Activated CD4-positive, alpha-beta T cell treated with anti-CD3 and anti-CD28 coated beads, Interleukin-2, amount 10 ng/mL, durations not matched to agents 7 days and 5 days (primary cell): ENCODE measurements around the gene SGK2. TPM values are rescaled to one million over a fixed set of nuclear protein-coding genes. Genes with fewer than 3 reads are reported as not detected.
A peak's percentile ranks its signal among the peaks of the same experiment; 100 is the strongest.

Source experiments
- CTCF ChIA-PET: fragments of 350-600 bp; sonication (Branson Sonifier 250); formaldehyde crosslinking; loops from one replicate; lab custom pipeline; 2021; ENCODE audit warnings: antibody characterized with exemption; lab: Charles Lee
- POLR2A ChIA-PET: fragments of 350-600 bp; sonication (Branson Sonifier 250); formaldehyde crosslinking; loops from one replicate; lab custom pipeline; 2021; ENCODE audit warnings: antibody characterized with exemption; lab: Charles Lee
- DNase-seq: peaks from one replicate; pipeline ENCODE4 v3.0.0-alpha.2; 2020
- H3K27ac Mint-ChIP-seq: one replicate; pipeline ENCODE4 v1.8.0; 2021; ENCODE audit warnings: mild to moderate bottlenecking, moderate library complexity, mixed read lengths
- H3K27me3 Mint-ChIP-seq: one replicate; pipeline ENCODE4 v1.8.0; 2021; ENCODE audit warnings: mixed read lengths
- H3K36me3 Mint-ChIP-seq: one replicate; pipeline ENCODE4 v1.8.0; 2021; ENCODE audit warnings: low read depth, mixed read lengths
- H3K4me1 Mint-ChIP-seq: one replicate; pipeline ENCODE4 v1.8.0; 2021; ENCODE audit warnings: mixed read lengths
- H3K4me3 Mint-ChIP-seq: one replicate; pipeline ENCODE4 v1.8.0; 2021; ENCODE audit warnings: mild to moderate bottlenecking, moderate library complexity, mixed read lengths
- H3K9me3 Mint-ChIP-seq: one replicate; pipeline ENCODE4 v1.8.0; 2021; ENCODE audit warnings: mixed read lengths
- total RNA-seq, 2 experiments: library from RNA; stranded (reverse); gene quantifications; one replicate each; pipeline ENCODE4 v1.2.3, GENCODE V29; 2021

The SGK2 gene
- under 1 TPM; 0.37 to 0.40 TPM for total RNA-seq

DNA sequence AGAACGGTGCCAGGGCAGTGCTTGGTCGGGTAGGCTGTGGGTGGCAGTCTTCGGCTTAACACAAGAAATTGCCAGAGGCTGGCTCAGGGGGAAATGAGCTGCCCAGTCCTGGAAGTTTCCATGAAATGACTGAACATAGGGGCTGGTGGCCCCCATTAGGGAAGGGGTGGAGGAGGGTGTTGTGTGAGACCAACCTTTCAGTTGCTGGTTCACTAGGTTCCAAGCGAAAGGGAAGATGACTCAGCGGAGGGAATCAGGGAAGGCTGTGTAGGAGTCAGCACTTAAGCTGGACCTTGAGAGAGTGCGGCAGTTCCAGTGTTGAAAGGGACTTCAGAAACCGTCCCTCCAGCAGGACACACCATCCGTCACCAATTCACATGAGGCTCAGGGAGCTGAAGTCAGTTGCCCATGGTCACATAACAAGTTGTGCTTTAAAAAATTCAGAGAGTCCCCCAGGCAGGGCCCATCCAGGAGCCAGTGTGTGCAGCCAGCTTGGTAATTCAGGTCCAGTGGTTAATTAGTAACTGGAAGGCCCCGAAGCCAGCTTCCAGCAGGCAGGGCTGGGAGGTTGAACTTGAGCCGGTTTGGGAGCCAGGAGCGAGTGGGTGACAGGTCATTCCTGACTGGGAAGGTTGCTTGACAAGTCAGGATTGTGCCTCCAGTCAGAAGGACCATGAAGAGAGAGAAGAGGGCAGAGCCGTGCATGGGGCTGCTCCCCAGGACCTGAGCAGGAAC lies at the start of gene SGK2:
TSS of gene SGK2 (plus strand) at position 616 of the 735 bp plus-strand sequence. CDS start 7,469 bp downstream, outside the sequence.
- no peaks in the 10 kb centered on the region for H3K36me3 Mint-ChIP-seq
- POLR2A ChIA-PET = no interaction called here
- H3K27ac Mint-ChIP-seq = no peak within 1 kb of the TSS
- H3K9me3 Mint-ChIP-seq = no peaks in the 10 kb centered on the region
- H3K27me3 Mint-ChIP-seq = no peaks in the 10 kb centered on the region
- DNase-seq = no peak
- CTCF ChIA-PET = interaction anchor here (1.8 kb wide), 1 partner anchor 19 kb away, joined by 4 read pairs; no protein-coding TSS in a partner anchor
- H3K4me3 Mint-ChIP-seq = no peak within 1 kb of the TSS
- H3K4me1 Mint-ChIP-seq = no peaks in the 10 kb centered on the region

DNA sequence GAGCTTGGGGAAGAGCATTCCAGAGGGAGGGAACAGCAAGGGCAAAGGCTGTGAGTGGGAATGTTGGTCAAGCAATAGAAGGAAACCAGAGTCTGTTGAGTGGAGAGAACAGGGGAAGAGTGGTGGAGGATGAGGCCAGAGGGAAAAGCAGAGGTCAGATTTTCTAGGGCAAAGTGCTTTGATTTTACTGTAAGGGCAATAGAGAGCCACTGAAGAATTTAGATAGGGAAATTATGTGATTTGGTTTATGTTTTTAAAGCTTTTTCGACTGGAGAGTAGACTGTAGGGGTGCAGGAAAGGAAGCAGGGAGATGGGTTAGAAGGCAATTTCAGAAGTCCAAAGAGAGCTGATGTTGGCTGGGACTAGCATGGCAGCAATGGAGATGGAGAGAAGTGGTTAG lies 46.9 kb upstream of the SGK2 start:
- H3K27ac Mint-ChIP-seq = no peak overlapping the region
- H3K4me3 Mint-ChIP-seq = no peak overlapping the region
- DNase-seq = no peak
- peaks cover 20% of the 10 kb centered on the region for H3K4me1 Mint-ChIP-seq
- POLR2A ChIA-PET = no interaction called here
- peaks cover 2% of the 10 kb centered on the region for H3K36me3 Mint-ChIP-seq
- peaks cover 27% of the 10 kb centered on the region for H3K27me3 Mint-ChIP-seq
- CTCF ChIA-PET = interaction anchor here (0.6 kb wide), 1 partner anchor 334 kb away, joined by 3 read pairs; no protein-coding TSS in a partner anchor
- H3K9me3 Mint-ChIP-seq = no peaks in the 10 kb centered on the region

DNA sequence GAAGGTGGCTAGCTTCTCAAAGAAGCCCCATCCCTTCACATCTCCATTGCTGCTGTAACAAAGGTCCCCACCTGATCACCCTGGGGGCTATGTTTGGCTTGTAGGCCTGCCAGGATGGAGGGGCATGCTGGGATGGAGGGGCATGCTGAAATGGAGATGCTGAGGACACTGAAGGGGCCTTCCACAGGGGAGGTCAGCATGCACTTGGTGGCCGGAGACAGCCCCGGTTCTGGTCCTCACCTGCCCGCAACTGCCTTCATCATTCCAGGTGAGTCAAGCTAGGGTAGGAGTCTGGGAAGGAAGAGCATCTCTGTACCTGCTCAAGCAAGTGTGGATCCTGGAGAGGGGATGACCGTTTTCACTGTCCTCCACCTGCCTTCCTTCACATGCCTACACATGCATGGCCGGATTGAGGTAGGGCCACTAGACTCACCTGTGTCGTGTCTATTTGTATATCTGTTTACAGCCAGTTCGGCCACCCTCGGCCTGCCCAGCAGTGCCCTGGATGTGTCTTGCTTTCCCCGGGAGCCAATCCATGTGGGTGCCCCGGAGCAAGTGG lies 45.4 kb upstream of the SGK2 start:
- POLR2A ChIA-PET = no interaction called here
- peaks cover 18% of the 10 kb centered on the region for H3K4me1 Mint-ChIP-seq
- CTCF ChIA-PET = interaction anchor here (1.0 to 1.3 kb wide), 2 partner anchors 14 to 237 kb away, joined by 4 read pairs; no protein-coding TSS in a partner anchor
- no peaks in the 10 kb centered on the region for H3K9me3 Mint-ChIP-seq
- peaks cover 15% of the 10 kb centered on the region for H3K27me3 Mint-ChIP-seq
- peak overlapping the region; percentile 91 for H3K4me3 Mint-ChIP-seq
- peaks cover 2% of the 10 kb centered on the region for H3K36me3 Mint-ChIP-seq
- no peak for DNase-seq
- H3K27ac Mint-ChIP-seq = peak overlapping the region; percentile 77

DNA sequence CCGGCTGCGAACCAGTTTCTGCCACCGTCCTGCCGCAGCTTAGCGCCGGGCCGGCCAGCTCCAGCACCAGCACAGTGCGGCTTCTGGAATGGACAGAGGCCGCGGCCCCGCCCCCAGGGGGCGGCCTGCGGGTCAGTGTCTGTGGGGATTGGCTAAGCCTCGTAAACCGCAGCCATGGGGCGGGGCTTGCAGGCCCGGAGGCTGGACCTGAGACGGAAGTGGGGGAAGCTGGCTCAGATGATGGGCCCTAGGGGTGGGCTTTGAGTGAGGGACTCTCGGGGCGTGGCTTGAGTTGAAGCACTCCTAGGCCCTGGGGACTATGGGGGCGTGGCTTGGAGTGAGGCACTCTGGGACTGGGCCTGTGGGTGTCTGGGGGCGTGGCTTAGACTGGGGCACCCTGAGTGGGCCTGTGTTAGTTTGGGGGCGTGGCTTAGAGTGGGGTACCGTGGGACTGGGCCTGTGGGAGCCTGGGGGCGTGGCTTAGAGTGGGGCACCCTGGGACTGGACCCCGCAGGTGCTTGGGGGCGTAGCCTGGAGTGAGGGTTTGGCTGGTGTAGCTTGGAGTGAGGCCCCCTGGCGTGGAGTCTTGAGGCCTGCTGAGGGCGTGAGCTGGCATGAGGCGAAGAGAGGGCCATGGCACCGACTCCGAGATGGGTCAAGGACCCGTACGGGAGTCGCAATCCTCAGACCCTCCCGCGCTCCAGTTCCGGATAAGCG lies 44.7 kb upstream of the SGK2 start:
- POLR2A ChIA-PET = interaction anchor here (0.5 kb wide), 1 partner anchor 69 kb away, joined by 4 read pairs; no protein-coding TSS in a partner anchor
- Mint-ChIP-seq H3K9me3 (no peaks in the 10 kb centered on the region), H3K27ac (peak overlapping the region; percentile 92), H3K36me3 (peaks cover 2% of the 10 kb centered on the region), H3K4me3 (peak overlapping the region; percentile 91), H3K27me3 (peaks cover 10% of the 10 kb centered on the region), H3K4me1 (peaks cover 16% of the 10 kb centered on the region)
- CTCF ChIA-PET = interaction anchor here (0.5 to 1.3 kb wide), 5 partner anchors 14 to 561 kb away, joined by 3 to 4 read pairs (median 4); no protein-coding TSS in a partner anchor
- peak; percentile 95 for DNase-seq

DNA sequence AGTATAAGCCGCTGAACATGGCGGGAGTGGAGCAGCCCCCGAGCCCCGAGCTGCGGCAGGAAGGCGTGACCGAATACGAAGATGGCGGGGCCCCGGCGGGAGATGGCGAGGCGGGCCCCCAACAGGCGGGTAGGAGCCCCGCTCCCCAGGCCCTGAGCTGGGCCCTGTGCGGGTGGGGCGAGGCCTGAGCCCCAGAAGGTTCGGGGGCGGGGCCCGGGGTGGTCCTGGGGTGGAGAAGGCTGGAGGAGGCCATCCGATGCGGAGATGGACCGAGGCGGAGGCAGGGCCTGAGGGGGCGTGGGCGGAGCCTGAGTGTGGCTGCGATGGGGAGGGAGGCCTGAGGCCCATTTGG lies 44.2 kb upstream of the SGK2 start:
- Mint-ChIP-seq H3K9me3 (no peaks in the 10 kb centered on the region), H3K4me1 (peaks cover 14% of the 10 kb centered on the region), H3K27me3 (peaks cover 4% of the 10 kb centered on the region), H3K27ac (peak overlapping the region; percentile 92), H3K36me3 (no peaks in the 10 kb centered on the region), H3K4me3 (peak overlapping the region; percentile 91)
- ChIA-PET POLR2A (no interaction called here), CTCF (interaction anchor here (0.5 to 1.3 kb wide), 5 partner anchors 15 to 560 kb away, joined by 3 to 4 read pairs (median 4); no protein-coding TSS in a partner anchor)
- no peak for DNase-seq

DNA sequence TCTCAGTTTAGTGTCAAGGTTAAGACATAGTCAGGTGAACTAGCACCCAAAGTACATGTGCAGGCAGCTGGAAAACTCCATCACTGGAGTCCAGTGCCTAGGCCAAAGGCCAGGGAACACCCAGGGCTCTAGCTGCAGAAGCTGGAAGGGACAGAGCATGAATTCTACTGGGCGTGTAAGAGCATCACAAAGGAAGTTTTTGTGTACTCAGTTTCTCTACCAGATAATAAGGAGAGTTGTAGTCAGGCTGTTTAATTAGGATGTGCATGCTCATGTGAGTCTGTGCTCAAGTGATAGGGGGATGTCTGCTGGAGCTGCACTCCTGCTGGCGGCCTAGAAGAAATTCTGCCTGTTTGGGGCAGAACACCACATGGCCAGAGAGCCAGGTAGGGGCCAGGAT lies 43.2 kb upstream of the SGK2 start:
- POLR2A ChIA-PET = no interaction called here
- no peak overlapping the region for H3K27ac Mint-ChIP-seq
- H3K9me3 Mint-ChIP-seq = peaks cover 3% of the 10 kb centered on the region
- peaks cover 14% of the 10 kb centered on the region for H3K4me1 Mint-ChIP-seq
- CTCF ChIA-PET = interaction anchor here (1.0 kb wide), 1 partner anchor 14 kb away, joined by 3 read pairs; no protein-coding TSS in a partner anchor
- H3K27me3 Mint-ChIP-seq = peaks cover 4% of the 10 kb centered on the region
- peak overlapping the region; percentile 91 for H3K4me3 Mint-ChIP-seq
- no peak for DNase-seq
- H3K36me3 Mint-ChIP-seq = no peaks in the 10 kb centered on the region

DNA sequence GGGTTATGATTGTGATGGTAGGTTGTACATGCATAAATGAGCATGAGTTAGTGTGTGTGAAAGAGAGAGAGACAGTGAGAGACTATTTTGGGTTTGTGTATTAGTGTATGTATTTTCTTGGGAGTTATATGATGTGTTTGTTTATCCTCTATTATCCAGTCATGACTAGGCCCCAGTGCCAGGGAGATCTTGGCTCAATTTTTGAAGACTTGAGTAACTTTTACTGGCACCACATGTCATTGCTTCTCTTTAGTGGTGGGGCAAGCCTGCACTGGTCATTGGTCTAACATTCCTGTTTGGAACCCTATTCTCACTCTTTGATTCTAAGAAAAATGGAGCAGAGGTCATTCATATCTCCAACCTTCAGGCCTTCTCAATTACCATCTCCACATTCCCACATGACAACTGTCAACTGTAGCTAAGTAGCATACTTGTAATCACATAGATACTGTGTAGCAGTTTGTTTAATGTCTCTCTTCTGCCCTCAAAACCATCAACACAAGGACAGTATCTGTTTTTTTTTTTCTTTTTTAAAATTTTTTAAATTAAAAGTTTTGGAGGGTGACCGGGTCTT lies 42.5 kb upstream of the SGK2 start:
- H3K27ac Mint-ChIP-seq = no peak overlapping the region
- H3K27me3 Mint-ChIP-seq = peaks cover 4% of the 10 kb centered on the region
- H3K9me3 Mint-ChIP-seq = peaks cover 3% of the 10 kb centered on the region
- H3K4me3 Mint-ChIP-seq = no peak overlapping the region
- CTCF ChIA-PET = interaction anchor here (1.0 kb wide), 1 partner anchor 13 kb away, joined by 3 read pairs; no protein-coding TSS in a partner anchor
- peaks cover 14% of the 10 kb centered on the region for H3K4me1 Mint-ChIP-seq
- no peaks in the 10 kb centered on the region for H3K36me3 Mint-ChIP-seq
- POLR2A ChIA-PET = no interaction called here
- DNase-seq = no peak

DNA sequence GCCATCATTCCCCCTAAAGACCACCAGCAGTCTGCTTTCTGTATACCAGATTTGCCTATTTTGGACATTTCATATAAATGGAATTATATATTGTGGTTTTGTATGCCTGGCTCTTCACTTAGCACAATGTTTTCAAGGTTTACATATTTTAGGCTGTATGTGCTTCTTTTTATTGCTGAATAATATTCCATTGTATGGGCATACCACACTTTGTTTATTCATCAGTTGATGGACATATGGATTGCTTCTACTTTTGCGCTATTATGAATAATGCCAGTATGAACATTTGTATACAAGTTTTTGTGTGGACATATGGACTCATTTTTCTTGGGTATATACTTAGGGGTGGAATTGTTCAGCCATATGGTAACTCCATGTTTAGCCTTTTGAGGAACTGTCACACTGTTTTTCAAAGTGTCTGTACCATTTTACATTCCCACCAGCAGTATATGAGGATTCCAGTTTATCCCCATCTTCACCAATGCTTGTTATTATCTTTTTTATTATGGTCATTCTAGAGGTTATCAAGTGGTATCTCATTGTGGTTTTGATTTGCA lies 38.7 kb upstream of the SGK2 start:
- ChIA-PET CTCF (no interaction called here), POLR2A (no interaction called here)

DNA sequence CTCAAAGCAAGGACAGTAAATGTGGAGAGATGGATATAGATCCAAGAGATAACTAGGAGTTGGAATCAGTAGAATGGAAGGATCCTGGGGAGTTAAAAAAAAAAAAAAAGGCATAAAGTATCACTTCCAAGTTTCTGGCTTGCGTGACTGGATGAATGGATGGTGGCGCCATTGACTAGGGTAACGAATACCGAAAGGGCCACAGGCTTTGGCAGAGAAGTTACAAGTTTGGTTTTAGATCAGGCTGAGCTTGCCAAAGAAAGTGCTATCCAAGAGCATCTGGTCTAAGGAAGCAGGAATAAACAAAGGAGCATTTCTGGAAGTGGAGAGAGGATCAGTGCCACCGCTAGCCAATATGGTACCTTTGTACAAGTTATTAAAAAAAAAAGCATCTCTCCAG lies 33.8 kb upstream of the SGK2 start:
- ChIA-PET CTCF (no interaction called here), POLR2A (no interaction called here)
- H3K27me3 Mint-ChIP-seq = peaks cover 2% of the 10 kb centered on the region
- no peaks in the 10 kb centered on the region for H3K36me3 Mint-ChIP-seq
- H3K4me3 Mint-ChIP-seq = no peak overlapping the region
- no peak for DNase-seq
- peaks cover 1% of the 10 kb centered on the region for H3K9me3 Mint-ChIP-seq
- no peaks in the 10 kb centered on the region for H3K4me1 Mint-ChIP-seq
- no peak overlapping the region for H3K27ac Mint-ChIP-seq

More for the DNA sequence above, 38.7 kb upstream of the SGK2 start:
- Mint-ChIP-seq H3K27me3 (no peaks in the 10 kb centered on the region), H3K4me3 (no peak overlapping the region), H3K27ac (no peak overlapping the region), H3K9me3 (peaks cover 3% of the 10 kb centered on the region), H3K4me1 (peaks cover 7% of the 10 kb centered on the region), H3K36me3 (no peaks in the 10 kb centered on the region)
- no peak for DNase-seq

DNA sequence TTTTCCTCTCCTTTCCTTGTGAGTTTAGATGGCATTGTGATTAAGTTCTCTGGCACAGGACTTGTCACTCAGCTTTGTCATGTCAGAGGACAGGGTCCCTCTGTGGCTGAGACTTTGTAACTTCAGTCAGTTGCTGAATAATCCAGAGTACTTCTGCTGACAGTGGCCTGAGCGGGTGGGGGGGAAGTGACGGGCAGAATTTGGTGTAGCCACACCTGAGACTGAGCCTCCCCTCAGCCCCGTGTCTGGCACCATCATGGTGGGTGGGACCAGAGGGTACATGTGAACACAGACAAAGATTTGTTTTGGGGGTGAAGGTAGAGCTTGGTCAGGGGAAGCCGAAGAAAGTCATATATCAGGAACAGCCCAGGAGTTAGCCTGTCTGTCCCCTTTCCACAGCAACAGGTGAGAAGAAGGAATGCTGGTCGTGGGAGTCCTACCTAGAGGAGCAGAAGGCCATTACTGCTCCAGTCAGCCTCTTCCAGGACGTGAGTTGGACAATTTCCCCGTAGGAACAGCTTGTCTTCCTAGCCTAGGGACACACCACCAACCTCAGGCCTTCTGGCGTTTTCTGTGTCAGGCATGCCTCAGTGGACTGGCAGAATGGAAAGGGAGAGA lies 30.5 kb upstream of the SGK2 start:
- H3K27ac Mint-ChIP-seq = no peak overlapping the region
- ChIA-PET CTCF (interaction anchor here (1.2 to 1.4 kb wide), 3 partner anchors 10 to 571 kb away, joined by 3 to 5 read pairs (median 3); no protein-coding TSS in a partner anchor), POLR2A (no interaction called here)

DNA sequence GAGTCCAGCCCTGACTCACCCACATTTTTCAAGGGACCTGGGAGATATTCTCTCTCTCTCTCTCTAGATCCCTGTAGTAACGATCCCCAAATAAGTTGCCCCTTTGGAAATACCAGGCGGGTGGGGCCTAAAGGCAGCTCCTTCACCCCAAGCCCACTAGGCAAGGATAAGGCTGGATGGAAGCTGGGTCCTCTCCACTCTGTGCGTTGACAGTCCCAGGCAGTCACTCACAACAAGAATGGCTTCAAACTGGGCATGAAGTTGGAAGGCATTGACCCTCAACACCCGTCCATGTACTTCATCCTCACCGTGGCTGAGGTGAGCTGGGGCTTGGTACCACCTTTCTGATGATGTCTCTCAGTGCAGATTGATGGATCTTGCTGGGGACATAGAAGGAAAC lies 29.8 kb upstream of the SGK2 start:
- H3K4me1 Mint-ChIP-seq = no peaks in the 10 kb centered on the region
- H3K27me3 Mint-ChIP-seq = peaks cover 2% of the 10 kb centered on the region
- H3K36me3 Mint-ChIP-seq = no peaks in the 10 kb centered on the region
- no peak overlapping the region for H3K27ac Mint-ChIP-seq
- CTCF ChIA-PET = interaction anchor here (0.7 to 1.3 kb wide), 6 partner anchors 9 to 570 kb away, joined by 3 to 5 read pairs (median 3); no protein-coding TSS in a partner anchor
- POLR2A ChIA-PET = no interaction called here
- no peak for DNase-seq
- H3K4me3 Mint-ChIP-seq = no peak overlapping the region
- no peaks in the 10 kb centered on the region for H3K9me3 Mint-ChIP-seq

More for the DNA sequence above, 30.5 kb upstream of the SGK2 start:
- DNase-seq = no peak
- Mint-ChIP-seq H3K4me1 (no peaks in the 10 kb centered on the region), H3K36me3 (no peaks in the 10 kb centered on the region), H3K4me3 (no peak overlapping the region), H3K27me3 (peaks cover 2% of the 10 kb centered on the region), H3K9me3 (no peaks in the 10 kb centered on the region)
